T-helper 9 cell (primary cell): Measurements from ENCODE around the gene LRP5.
"Not testable (repeated sequence)": the region's sequence is repeated elsewhere in the genome, so short reads cannot be mapped to it uniquely, and the experiment has no call there.

Experiments used
- DNase-seq: peaks from one replicate; pipeline ENCODE4 v3.0.0-alpha.2; 2020

The LRP5 gene

GRCh38 chr11:68329978-68330699 is 17.7 kb downstream of the LRP5 start:
- DNase-seq = no peak

- DNase-seq = no peak
These were observed 18.4 kb downstream of the LRP5 start for GRCh38 chr11:68330700-68331337.

- DNase-seq = no peak
These were observed 19.1 kb downstream of the LRP5 start for GRCh38 chr11:68331338-68331947.

GRCh38 chr11:68332186-68332585 is 19.8 kb downstream of the LRP5 start:
- DNase-seq = no peak

GRCh38 chr11:68333173-68333572 is 20.8 kb downstream of the LRP5 start:
- DNase-seq = no peak

- DNase-seq = no peak
These were observed 22.5 kb downstream of the LRP5 start for GRCh38 chr11:68334923-68335322.

- DNase-seq = no peak
These were observed 23.3 kb downstream of the LRP5 start for GRCh38 chr11:68335683-68336082.

GRCh38 chr11:68336716-68337115 is 24.3 kb downstream of the LRP5 start:
- DNase-seq = no peak

- DNase-seq = no peak
These were observed 25.0 kb downstream of the LRP5 start for GRCh38 chr11:68337399-68337835.

- DNase-seq = no peak
These were observed 25.8 kb downstream of the LRP5 start for GRCh38 chr11:68338051-68338780.

- DNase-seq = no peak
These were observed 27.8 kb downstream of the LRP5 start for GRCh38 chr11:68340003-68340767.

- no peak for DNase-seq
These were observed 28.6 kb downstream of the LRP5 start for GRCh38 chr11:68340784-68341556.

- DNase-seq = no peak
These were observed 29.4 kb downstream of the LRP5 start for GRCh38 chr11:68341557-68342458.

- no peak for DNase-seq
These were observed 30.2 kb downstream of the LRP5 start for GRCh38 chr11:68342459-68343158.

- DNase-seq = no peak
These were observed 31.4 kb downstream of the LRP5 start for GRCh38 chr11:68343761-68344256.

GRCh38 chr11:68344821-68345220 is 32.4 kb downstream of the LRP5 start:
- not testable (repeated sequence) for DNase-seq

- DNase-seq = no peak
These were observed 33.5 kb downstream of the LRP5 start for GRCh38 chr11:68345776-68346461.

- no peak for DNase-seq
These were observed 34.0 kb downstream of the LRP5 start for GRCh38 chr11:68346462-68346790.

- no peak for DNase-seq
These were observed 35.0 kb downstream of the LRP5 start for GRCh38 chr11:68347345-68347744.
